RPMI8226 (cell line): Measurements from ENCODE around the gene ANO9.

Experiments used
- DNase-seq: peaks from one replicate; pipeline ENCODE4 v3.0.0-alpha.2; 2015

Gene ANO9, protein sequence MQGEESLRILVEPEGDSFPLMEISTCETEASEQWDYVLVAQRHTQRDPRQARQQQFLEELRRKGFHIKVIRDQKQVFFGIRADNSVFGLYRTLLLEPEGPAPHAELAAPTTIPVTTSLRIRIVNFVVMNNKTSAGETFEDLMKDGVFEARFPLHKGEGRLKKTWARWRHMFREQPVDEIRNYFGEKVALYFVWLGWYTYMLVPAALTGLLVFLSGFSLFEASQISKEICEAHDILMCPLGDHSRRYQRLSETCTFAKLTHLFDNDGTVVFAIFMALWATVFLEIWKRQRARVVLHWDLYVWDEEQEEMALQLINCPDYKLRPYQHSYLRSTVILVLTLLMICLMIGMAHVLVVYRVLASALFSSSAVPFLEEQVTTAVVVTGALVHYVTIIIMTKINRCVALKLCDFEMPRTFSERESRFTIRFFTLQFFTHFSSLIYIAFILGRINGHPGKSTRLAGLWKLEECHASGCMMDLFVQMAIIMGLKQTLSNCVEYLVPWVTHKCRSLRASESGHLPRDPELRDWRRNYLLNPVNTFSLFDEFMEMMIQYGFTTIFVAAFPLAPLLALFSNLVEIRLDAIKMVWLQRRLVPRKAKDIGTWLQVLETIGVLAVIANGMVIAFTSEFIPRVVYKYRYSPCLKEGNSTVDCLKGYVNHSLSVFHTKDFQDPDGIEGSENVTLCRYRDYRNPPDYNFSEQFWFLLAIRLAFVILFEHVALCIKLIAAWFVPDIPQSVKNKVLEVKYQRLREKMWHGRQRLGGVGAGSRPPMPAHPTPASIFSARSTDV

DNA sequence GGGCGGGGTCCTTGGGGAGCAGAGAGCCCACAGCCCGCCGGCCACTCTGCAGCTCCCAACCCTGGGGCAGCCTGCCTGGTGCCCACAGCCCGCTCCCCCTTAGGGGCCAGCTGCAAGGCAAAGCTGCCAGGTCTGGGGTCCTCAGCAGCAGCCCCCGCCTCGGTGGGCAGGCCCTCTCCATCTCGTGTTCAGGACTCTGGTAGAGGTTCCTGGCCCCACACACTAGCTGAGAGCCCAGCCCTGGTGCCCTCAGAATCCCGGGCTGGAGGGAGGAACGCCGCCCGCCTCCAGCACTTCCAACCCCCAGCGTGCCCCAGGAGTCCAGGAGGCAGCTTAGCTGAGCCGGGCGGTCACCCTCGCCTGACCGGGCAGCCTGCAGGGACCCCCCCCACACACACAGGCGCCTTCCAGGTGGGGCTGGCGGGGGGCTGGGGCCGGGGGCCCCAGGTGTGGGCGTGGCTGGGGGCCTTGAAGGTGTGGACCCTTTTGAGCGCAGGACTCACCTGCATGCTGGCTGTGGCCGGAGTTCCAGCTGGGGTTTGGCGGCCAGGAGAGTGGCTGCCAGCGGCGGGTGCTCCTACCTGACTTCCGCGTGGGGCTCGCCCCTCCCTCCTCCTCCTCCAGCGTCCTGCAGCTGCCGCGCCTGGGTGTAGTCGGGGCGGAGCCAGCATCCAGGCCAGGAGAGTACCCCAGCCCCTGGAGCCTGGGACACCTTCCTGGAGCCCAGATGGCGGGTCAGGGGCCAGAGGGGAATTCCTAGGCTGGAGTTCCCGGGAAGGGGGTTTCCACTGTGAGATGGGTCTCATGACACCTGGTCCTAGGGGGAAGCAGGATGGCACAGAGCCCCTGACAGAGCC lies at the start of gene ANO9:
Gene ANO9 (minus strand): TSS at position 594 of the 857 bp plus-strand sequence. CDS start 85 bp downstream, at position 509.
- peak; percentile 82 for DNase-seq

GRCh38 chr11:491358-491757 lies 49.5 kb upstream of the ANO9 start:
- DNase-seq, result no peak

DNA sequence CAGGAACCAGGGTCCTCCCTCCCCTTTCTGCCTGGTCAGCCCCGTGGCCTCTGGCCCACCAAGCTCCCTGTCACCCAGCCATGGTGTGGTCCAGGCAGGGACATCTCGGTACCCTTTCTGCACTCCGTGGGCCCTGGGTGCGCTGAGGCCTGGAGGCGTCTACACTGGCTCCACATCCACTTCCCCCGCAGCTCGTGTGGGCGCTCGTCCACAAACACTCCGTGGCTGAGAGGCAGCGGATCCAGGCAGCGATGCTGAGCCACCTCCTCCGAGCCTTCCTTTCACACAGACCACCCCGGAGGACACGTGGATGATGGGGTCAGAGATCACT lies 49.1 kb upstream of the ANO9 start:
- DNase-seq, result no peak

- DNase-seq, result no peak
These were observed 48.5 kb upstream of the ANO9 start for GRCh38 chr11:490186-490929.

DNA sequence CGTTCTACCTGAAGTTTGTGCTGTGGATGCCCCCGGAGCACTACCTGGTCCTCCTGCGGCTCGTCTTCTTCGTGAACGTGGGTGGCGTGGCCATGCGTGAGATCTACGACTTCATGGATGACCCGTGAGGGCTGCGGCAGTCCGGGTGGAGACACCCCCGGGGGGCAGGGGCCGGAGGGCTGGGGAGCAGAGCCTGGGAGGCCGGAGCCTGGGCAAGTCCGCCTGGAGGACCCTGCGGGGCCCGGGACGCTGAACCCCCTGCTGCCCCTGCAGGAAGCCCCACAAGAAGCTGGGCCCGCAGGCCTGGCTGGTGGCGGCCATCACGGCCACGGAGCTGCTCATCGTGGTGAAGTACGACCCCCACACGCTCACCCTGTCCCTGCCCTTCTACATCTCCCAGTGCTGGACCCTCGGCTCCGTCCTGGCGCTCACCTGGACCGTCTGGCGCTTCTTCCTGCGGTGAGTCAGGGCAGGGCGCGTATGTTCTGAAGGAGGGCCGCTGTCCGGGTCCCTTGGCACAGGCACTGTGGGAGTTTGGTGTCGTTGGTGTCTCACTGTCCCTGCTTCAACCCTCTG lies 47.9 kb upstream of the ANO9 start:
- DNase-seq, result no peak

DNA sequence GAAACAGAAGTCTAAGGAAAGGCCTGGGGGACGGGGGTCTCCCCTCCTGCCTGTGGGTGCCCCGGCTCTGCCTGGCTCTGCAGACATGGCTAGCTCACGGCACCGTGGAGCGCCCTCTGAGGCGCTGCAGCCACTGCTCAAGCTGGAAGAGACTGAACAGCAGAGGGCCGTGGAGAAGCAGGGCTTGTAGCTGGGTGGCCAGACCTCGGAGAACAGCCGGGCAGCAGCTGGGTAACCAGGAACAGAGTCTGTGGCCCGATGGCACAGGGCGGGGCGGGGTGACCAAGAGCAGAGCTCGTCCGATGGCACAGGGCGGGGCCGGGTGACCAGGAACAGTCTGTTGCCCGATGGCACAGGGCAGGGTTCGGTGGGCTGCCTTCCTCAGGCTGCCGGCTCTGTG lies 47.2 kb upstream of the ANO9 start:
- DNase-seq, result no peak

DNA sequence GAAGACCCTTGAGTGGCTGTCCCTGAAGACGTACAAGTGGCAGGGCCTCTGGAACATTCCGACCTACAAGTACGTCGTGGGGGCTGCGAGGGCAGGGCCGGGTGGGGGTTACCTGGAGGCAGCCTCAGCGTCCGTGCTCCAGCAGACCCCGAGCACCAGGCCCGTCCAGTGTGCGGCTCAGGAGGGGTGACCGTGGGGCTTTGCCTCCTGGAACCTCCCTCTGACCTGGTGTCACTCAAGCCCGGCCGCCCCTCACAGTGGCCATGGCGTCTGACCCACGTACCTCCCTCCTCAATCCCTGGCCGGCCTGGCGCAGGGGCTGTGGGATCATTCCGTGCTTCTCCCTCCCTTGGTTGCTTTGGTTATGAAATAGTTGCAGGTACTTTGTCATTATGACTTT lies 46.8 kb upstream of the ANO9 start:
- DNase-seq, result no peak

- no peak for DNase-seq
These were observed 46.3 kb upstream of the ANO9 start for GRCh38 chr11:488062-488461.

DNA sequence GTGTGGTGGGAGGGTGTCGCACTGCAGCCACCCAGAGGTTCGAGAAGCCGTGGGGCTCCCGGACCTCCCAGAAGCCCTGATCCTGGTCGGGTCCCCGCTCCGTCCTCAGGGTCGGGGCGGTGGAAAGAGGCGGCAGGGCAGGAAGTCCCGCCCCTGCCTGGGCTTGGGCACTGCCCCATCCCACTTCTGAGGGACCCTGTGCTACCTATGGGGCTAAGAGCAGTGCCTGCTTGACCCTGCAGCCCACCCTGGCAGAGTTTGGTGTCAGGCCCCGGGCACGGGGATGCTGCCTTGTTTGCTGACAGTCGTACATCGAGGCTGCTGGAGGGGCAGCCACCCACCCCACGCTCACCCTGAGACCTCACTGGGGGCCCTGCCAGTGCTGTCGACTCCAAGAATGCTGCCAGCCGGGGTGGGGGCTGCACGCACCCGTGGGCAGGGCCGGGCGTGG lies 45.8 kb upstream of the ANO9 start:
- no peak for DNase-seq

GRCh38 chr11:486189-486588 lies 44.4 kb upstream of the ANO9 start:
- DNase-seq, result no peak

GRCh38 chr11:484616-485015 lies 42.8 kb upstream of the ANO9 start:
- no peak for DNase-seq

- no peak for DNase-seq
These were observed 37.5 kb upstream of the ANO9 start for GRCh38 chr11:479311-479710.

GRCh38 chr11:477052-477715 lies 35.4 kb upstream of the ANO9 start:
- DNase-seq, result no peak

- no peak for DNase-seq
These were observed 34.6 kb upstream of the ANO9 start for GRCh38 chr11:476416-476815.

GRCh38 chr11:475941-476340 lies 34.1 kb upstream of the ANO9 start:
- no peak for DNase-seq

DNA sequence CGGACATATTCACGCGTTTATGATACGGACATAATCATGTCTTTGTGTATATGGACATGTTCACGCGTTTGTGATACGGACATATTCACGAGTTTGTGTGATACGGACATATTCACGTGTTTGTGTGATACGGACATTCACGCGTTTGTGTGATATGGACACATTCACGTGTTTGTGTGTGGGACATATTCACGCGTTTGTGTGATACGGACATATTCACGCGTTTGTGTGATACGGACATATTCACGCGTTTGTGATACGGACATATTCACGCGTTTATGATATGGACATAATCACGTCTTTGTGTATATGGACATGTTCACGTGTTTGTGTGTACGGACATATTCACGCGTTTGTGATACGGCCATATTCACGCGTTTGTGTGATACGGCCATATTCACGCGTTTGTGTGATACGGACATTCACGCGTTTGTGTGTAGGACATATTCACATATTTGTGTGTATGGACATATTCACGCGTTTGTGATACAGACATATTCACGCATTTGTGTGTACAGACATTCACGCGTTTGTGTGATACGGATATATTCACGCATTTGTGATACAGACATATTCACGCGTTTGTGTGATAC lies 33.2 kb upstream of the ANO9 start:
- no peak for DNase-seq

GRCh38 chr11:473962-474785 lies 32.4 kb upstream of the ANO9 start:
- no peak for DNase-seq

- no peak for DNase-seq
These were observed 31.6 kb upstream of the ANO9 start for GRCh38 chr11:473415-473814.

DNA sequence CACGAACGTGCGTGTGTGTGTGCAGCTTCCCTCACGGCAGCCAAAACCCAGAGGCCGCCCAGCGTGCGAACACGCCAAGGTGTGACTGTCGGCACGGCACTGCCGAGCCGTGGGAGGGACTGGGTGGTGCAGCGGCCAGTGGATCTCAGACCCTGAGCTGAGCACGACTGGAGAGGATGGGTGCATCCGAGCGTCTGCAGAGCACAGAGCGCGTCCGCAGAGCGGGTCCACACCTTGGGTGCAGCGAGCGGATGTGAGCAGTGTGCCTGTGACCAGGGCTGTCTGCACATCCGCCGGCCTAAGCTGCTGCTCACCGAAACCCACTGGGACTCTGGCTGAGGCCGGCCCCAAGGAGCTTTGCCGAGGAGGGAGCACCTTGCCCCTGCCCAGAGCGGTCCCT lies 31.0 kb upstream of the ANO9 start:
- DNase-seq, result no peak

- no peak for DNase-seq
These were observed 30.5 kb upstream of the ANO9 start for GRCh38 chr11:472272-472671.
